Hepatocyte (in vitro differentiated cells): Measurements from ENCODE around the gene AOC3. TPM values are rescaled to one million over a fixed set of nuclear protein-coding genes. Genes with fewer than 3 reads are reported as not detected.

Source experiments
- DNase-seq: peaks from one replicate; pipeline ENCODE4 v3.0.0-alpha.2; 2016; ENCODE audit warnings: low spot score
- H2AFZ ChIP-seq: fragments of 200-600 bp; sonication (generic); 2 replicates; pipeline ENCODE4 v1.6.0; 2016; ENCODE audit warnings: antibody characterized with exemption, mild to moderate bottlenecking
- H3K27ac ChIP-seq: fragments of 200-600 bp; sonication (generic); 2 replicates; pipeline ENCODE4 v1.5.1; 2016; ENCODE audit warnings: mild to moderate bottlenecking
- H3K27me3 ChIP-seq: fragments of 200-600 bp; sonication (generic); 2 replicates; pipeline ENCODE4 v1.6.1; 2016
- H3K36me3 ChIP-seq: fragments of 200-600 bp; sonication (generic); replicated peaks from 2 replicates; pipeline ENCODE4 v1.5.1; 2016; ENCODE audit warnings: low read depth; ENCODE audit not compliant: insufficient read depth
- H3K4me1 ChIP-seq: fragments of 200-600 bp; sonication (generic); 2 replicates; pipeline ENCODE4 v1.5.1; 2016; ENCODE audit warnings: mild to moderate bottlenecking, moderate library complexity; ENCODE audit not compliant: insufficient read depth
- H3K4me2 ChIP-seq: fragments of 200-600 bp; sonication (generic); 2 replicates; pipeline ENCODE4 v1.6.0; 2016
- H3K4me3 ChIP-seq: fragments of 200-600 bp; sonication (generic); 2 replicates; pipeline ENCODE4 v1.5.1; 2016; ENCODE audit warnings: mild to moderate bottlenecking
- H3K79me2 ChIP-seq: fragments of 200-600 bp; sonication (generic); 2 replicates; pipeline ENCODE4 v1.6.0; 2017; ENCODE audit warnings: mild to moderate bottlenecking
- H3K9me2 ChIP-seq: fragments of 200-600 bp; sonication (generic); replicated peaks from 2 replicates; pipeline ENCODE4 v1.6.0; 2017; ENCODE audit warnings: mild to moderate bottlenecking; ENCODE audit not compliant: insufficient read depth
- H3K9me3 ChIP-seq: fragments of 200-600 bp; sonication (generic); 2 replicates; pipeline ENCODE4 v1.5.1; 2016; ENCODE audit warnings: low read depth, mild to moderate bottlenecking
- H4K20me1 ChIP-seq: fragments of 200-600 bp; sonication (generic); 2 replicates; pipeline ENCODE4 v1.6.0; 2016; ENCODE audit warnings: mild to moderate bottlenecking; ENCODE audit not compliant: insufficient read depth, poor library complexity, severe bottlenecking
- CTCF ChIP-seq: fragments of 200-600 bp; sonication (generic); IDR thresholded peaks from 2 replicates; pipeline ENCODE4 v1.5.1; 2016; ENCODE audit warnings: antibody characterized with exemption, mild to moderate bottlenecking; ENCODE audit not compliant: poor library complexity
- EZH2 ChIP-seq: fragments of 200-600 bp; sonication (generic); IDR thresholded peaks from 2 replicates; pipeline ENCODE4 v1.6.1; 2016; ENCODE audit warnings: antibody characterized with exemption, mild to moderate bottlenecking, borderline replicate concordance
- EZH2phosphoT487 ChIP-seq: fragments of 200-600 bp; sonication (generic); IDR thresholded peaks from one replicate; pipeline ENCODE4 v1.6.1; 2018; ENCODE audit warnings: antibody characterized with exemption, mild to moderate bottlenecking, low read depth, moderate library complexity; ENCODE audit not compliant: unreplicated experiment, severe bottlenecking
- WGBS: methylation state at CpG from one replicate; pipeline ENCODE4 v1.1.6; 2016; ENCODE audit warnings: low lambda C conversion rate; ENCODE audit errors: missing lambda C conversion rate; 5-methylcytosine and 5-hydroxymethylcytosine counted together
- polyA plus RNA-seq: library from polyadenylated mRNA; unstranded; fragments of >200 nt; fragmentation: Nextera tagmentation; extraction: Ambion mirVana; gene quantifications from 2 replicates; pipeline ENCODE4 v1.2.1, GENCODE V29; 2016
- total RNA-seq: library from RNA; depleted of rRNA; stranded (reverse); fragments of >200 nt; gene quantifications from 2 replicates; pipeline ENCODE4 v1.2.3, GENCODE V29; 2014

Gene AOC3
- total RNA-seq (1.0 and 1.9 TPM in 2 replicates), polyA plus RNA-seq (2.3 and 2.5 TPM in 2 replicates)

GRCh38 chr17:42850954-42851353, at the start of gene AOC3:
Gene AOC3, plus strand, starts transcription at chr17:42851199. Its CDS starts 145 bp downstream, at chr17:42851344.
- no peaks in the 10 kb centered on the region for H4K20me1 ChIP-seq
- H3K9me3 ChIP-seq = no peaks in the 10 kb centered on the region
- 80% methylated on average over 7 of the region's 9 CpGs for WGBS
- H3K27ac ChIP-seq = no peak within 1 kb of the TSS
- no peaks in the 10 kb centered on the region for H3K79me2 ChIP-seq
- no peaks in the 10 kb centered on the region for H3K4me1 ChIP-seq
- H3K4me3 ChIP-seq = no peak within 1 kb of the TSS
- peaks cover 6% of the 10 kb centered on the region for H3K27me3 ChIP-seq
- no peaks in the 10 kb centered on the region for H3K9me2 ChIP-seq
- H3K36me3 ChIP-seq = no peaks in the 10 kb centered on the region
- TF ChIP-seq EZH2phosphoT487 = no peak
- H2AFZ ChIP-seq = no peak within 1 kb of the TSS
- H3K4me2 ChIP-seq = no peak within 1 kb of the TSS
- DNase-seq = no peak

GRCh38 chr17:42803074-42803883, 47.7 kb upstream of the AOC3 start:
- Histone ChIP-seq H3K79me2 (peaks cover under 1% of the 10 kb centered on the region), H3K27me3 (no peaks in the 10 kb centered on the region), H3K9me2 (no peaks in the 10 kb centered on the region), H4K20me1 (no peaks in the 10 kb centered on the region), H3K4me2 (peak overlapping the region; percentile 26), H3K27ac (peak overlapping the region; percentile 85), H2AFZ (no peak overlapping the region), H3K9me3 (no peaks in the 10 kb centered on the region), H3K36me3 (no peaks in the 10 kb centered on the region), H3K4me3 (no peak overlapping the region), H3K4me1 (peaks cover 40% of the 10 kb centered on the region)
- TF ChIP-seq EZH2 = no peak
- TF ChIP-seq EZH2phosphoT487 = no peak
- no peak for TF ChIP-seq CTCF
- WGBS = 57% methylated on average over 2 of the region's 2 CpGs
- no peak for DNase-seq

- Histone ChIP-seq H3K27me3 (no peaks in the 10 kb centered on the region), H2AFZ (no peak overlapping the region), H3K79me2 (no peaks in the 10 kb centered on the region), H4K20me1 (no peaks in the 10 kb centered on the region), H3K36me3 (no peaks in the 10 kb centered on the region), H3K9me3 (no peaks in the 10 kb centered on the region), H3K9me2 (no peaks in the 10 kb centered on the region), H3K4me1 (peaks cover 40% of the 10 kb centered on the region), H3K27ac (peak overlapping the region; percentile 85), H3K4me2 (no peak overlapping the region), H3K4me3 (no peak overlapping the region)
- DNase-seq = no peak
- TF ChIP-seq EZH2phosphoT487 (no peak), CTCF (no peak), EZH2 (no peak)
- WGBS = 95% methylated on average over 1 of the region's 1 CpG
Measured at GRCh38 chr17:42804918-42805367, 46.1 kb upstream of the AOC3 start.

- no peak for TF ChIP-seq EZH2
- TF ChIP-seq EZH2phosphoT487 = peak; percentile 58
- no peak for TF ChIP-seq CTCF
- no peaks in the 10 kb centered on the region for H3K79me2 ChIP-seq
- H4K20me1 ChIP-seq = no peaks in the 10 kb centered on the region
- H3K27ac ChIP-seq = peak overlapping the region; percentile 85
- H3K36me3 ChIP-seq = no peaks in the 10 kb centered on the region
- H3K4me3 ChIP-seq = no peak overlapping the region
- H3K9me3 ChIP-seq = no peaks in the 10 kb centered on the region
- DNase-seq = peak; percentile 56
- H3K4me1 ChIP-seq = peaks cover 40% of the 10 kb centered on the region
- 93% methylated on average over 1 of the region's 1 CpG for WGBS
- no peak overlapping the region for H2AFZ ChIP-seq
- no peaks in the 10 kb centered on the region for H3K9me2 ChIP-seq
- H3K4me2 ChIP-seq = no peak overlapping the region
- H3K27me3 ChIP-seq = no peaks in the 10 kb centered on the region
Measured at GRCh38 chr17:42806249-42806648, 44.8 kb upstream of the AOC3 start.
